ENCODE data around the gene CBR1. TPM values are rescaled to one million over a fixed set of nuclear protein-coding genes. Genes with fewer than 3 reads are reported as not detected.

Gene CBR1
- total and polyA plus RNA-seq, 2 of the 13 experiments (the other 11 are each of a cell fraction or from before 2014, with no cell fraction given) = 33.7 to 38.7 TPM

DNA sequence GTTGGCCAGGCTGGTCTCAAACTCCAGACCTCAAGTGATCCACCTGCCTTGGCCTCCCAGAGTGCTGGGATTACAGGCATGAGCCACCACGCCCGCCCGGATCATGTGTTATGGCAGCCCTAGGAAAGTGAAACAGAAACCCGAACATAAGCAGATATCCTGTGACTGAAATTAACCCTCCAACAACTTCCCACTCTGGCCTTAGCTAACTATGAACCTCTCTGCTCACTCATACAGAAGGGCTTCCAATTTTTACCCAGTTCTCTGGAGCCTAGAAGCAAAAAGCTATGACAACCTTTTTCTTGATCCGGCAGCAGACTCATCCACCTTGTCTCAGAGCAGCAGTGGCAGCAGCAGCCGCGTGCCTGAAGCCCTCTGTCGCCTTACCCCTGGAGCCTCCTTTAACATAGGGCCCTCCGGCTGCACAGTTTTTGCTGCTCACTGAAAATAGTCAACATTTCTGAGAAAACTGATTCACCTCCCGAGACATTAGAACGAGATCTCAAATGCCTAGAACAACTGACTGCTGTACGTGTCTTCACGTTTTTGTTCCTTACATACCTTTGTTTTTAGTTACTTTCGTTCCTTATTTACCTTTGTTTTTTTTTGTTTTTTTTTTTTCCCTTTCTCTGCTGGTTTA lies 9.3 kb downstream of the CBR1 start (continued):
- TF ChIP-seq RCOR2 (CRISPR knock-in tag; IDR thresholded peaks at IDR 0.05) (no peak), HHEX (CRISPR knock-in tag; IDR thresholded peaks at IDR 0.05) (no peak), GATA4 (IDR thresholded peaks at IDR 0.05; ENCODE audit: borderline replicate concordance, low read depth) (no peak), TCF7 (IDR thresholded peaks at IDR 0.05; ENCODE audit: low read depth) (no peak), ZNF432 (CRISPR knock-in tag; IDR thresholded peaks at IDR 0.05; ENCODE audit: borderline replicate concordance) (no peak), SMAD1 (CRISPR knock-in tag; IDR thresholded peaks at IDR 0.05; ENCODE audit: borderline replicate concordance, low read depth) (no peak), MXD4 (CRISPR knock-in tag; IDR thresholded peaks at IDR 0.05) (no peak), NRL (CRISPR knock-in tag; IDR thresholded peaks at IDR 0.05; ENCODE audit: borderline replicate concordance) (peak; percentile 46; the same call in 1 of the 2 replicates), ZNF333 (CRISPR knock-in tag; IDR thresholded peaks at IDR 0.05; ENCODE audit: borderline replicate concordance) (no peak), ZNF652 (CRISPR knock-in tag; IDR thresholded peaks at IDR 0.05; ENCODE audit: borderline replicate concordance, low read depth) (peak; percentile 79), SMYD3 (CRISPR knock-in tag; IDR thresholded peaks at IDR 0.05) (0 out of 2 replicates have a peak, but pooled peaks have one; percentile 32), ZNF10 (CRISPR knock-in tag; IDR thresholded peaks at IDR 0.05; ENCODE audit: borderline replicate concordance, low read depth) (no peak), BRCA1 (CRISPR knock-in tag; IDR thresholded peaks at IDR 0.05) (no peak), MIER3 (CRISPR knock-in tag; IDR thresholded peaks at IDR 0.05; ENCODE audit: borderline replicate concordance) (no peak), FOSL1 (CRISPR knock-in tag; IDR thresholded peaks at IDR 0.05; ENCODE audit: borderline replicate concordance) (no peak)
- TF ChIP-seq, protein P1, sequence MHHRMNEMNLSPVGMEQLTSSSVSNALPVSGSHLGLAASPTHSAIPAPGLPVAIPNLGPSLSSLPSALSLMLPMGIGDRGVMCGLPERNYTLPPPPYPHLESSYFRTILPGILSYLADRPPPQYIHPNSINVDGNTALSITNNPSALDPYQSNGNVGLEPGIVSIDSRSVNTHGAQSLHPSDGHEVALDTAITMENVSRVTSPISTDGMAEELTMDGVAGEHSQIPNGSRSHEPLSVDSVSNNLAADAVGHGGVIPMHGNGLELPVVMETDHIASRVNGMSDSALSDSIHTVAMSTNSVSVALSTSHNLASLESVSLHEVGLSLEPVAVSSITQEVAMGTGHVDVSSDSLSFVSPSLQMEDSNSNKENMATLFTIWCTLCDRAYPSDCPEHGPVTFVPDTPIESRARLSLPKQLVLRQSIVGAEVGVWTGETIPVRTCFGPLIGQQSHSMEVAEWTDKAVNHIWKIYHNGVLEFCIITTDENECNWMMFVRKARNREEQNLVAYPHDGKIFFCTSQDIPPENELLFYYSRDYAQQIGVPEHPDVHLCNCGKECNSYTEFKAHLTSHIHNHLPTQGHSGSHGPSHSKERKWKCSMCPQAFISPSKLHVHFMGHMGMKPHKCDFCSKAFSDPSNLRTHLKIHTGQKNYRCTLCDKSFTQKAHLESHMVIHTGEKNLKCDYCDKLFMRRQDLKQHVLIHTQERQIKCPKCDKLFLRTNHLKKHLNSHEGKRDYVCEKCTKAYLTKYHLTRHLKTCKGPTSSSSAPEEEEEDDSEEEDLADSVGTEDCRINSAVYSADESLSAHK (CRISPR knock-in tag; IDR thresholded peaks at IDR 0.05; ENCODE audit: borderline replicate concordance) = no peak
- TF ChIP-seq, protein P2, sequence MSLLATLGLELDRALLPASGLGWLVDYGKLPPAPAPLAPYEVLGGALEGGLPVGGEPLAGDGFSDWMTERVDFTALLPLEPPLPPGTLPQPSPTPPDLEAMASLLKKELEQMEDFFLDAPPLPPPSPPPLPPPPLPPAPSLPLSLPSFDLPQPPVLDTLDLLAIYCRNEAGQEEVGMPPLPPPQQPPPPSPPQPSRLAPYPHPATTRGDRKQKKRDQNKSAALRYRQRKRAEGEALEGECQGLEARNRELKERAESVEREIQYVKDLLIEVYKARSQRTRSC (CRISPR knock-in tag; IDR thresholded peaks at IDR 0.05; ENCODE audit: low read depth) = no peak
- TF ChIP-seq, protein P3, sequence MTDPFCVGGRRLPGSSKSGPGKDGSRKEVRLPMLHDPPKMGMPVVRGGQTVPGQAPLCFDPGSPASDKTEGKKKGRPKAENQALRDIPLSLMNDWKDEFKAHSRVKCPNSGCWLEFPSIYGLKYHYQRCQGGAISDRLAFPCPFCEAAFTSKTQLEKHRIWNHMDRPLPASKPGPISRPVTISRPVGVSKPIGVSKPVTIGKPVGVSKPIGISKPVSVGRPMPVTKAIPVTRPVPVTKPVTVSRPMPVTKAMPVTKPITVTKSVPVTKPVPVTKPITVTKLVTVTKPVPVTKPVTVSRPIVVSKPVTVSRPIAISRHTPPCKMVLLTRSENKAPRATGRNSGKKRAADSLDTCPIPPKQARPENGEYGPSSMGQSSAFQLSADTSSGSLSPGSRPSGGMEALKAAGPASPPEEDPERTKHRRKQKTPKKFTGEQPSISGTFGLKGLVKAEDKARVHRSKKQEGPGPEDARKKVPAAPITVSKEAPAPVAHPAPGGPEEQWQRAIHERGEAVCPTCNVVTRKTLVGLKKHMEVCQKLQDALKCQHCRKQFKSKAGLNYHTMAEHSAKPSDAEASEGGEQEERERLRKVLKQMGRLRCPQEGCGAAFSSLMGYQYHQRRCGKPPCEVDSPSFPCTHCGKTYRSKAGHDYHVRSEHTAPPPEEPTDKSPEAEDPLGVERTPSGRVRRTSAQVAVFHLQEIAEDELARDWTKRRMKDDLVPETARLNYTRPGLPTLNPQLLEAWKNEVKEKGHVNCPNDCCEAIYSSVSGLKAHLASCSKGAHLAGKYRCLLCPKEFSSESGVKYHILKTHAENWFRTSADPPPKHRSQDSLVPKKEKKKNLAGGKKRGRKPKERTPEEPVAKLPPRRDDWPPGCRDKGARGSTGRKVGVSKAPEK (CRISPR knock-in tag; IDR thresholded peaks at IDR 0.05; ENCODE audit: borderline replicate concordance) = no peak
- TF ChIP-seq, protein P4, sequence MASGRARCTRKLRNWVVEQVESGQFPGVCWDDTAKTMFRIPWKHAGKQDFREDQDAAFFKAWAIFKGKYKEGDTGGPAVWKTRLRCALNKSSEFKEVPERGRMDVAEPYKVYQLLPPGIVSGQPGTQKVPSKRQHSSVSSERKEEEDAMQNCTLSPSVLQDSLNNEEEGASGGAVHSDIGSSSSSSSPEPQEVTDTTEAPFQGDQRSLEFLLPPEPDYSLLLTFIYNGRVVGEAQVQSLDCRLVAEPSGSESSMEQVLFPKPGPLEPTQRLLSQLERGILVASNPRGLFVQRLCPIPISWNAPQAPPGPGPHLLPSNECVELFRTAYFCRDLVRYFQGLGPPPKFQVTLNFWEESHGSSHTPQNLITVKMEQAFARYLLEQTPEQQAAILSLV (CRISPR knock-in tag; IDR thresholded peaks at IDR 0.05; ENCODE audit: borderline replicate concordance) = no peak
- TF ChIP-seq, protein P5, sequence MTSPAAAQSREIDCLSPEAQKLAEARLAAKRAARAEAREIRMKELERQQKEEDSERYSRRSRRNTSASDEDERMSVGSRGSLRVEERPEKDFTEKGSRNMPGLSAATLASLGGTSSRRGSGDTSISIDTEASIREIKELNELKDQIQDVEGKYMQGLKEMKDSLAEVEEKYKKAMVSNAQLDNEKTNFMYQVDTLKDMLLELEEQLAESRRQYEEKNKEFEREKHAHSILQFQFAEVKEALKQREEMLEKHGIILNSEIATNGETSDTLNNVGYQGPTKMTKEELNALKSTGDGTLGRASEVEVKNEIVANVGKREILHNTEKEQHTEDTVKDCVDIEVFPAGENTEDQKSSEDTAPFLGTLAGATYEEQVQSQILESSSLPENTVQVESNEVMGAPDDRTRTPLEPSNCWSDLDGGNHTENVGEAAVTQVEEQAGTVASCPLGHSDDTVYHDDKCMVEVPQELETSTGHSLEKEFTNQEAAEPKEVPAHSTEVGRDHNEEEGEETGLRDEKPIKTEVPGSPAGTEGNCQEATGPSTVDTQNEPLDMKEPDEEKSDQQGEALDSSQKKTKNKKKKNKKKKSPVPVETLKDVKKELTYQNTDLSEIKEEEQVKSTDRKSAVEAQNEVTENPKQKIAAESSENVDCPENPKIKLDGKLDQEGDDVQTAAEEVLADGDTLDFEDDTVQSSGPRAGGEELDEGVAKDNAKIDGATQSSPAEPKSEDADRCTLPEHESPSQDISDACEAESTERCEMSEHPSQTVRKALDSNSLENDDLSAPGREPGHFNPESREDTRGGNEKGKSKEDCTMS (CRISPR knock-in tag; conservative IDR thresholded peaks at IDR 0.05) = no peak
